H7 (cell line): ENCODE results near the gene GNG4. TPM values are rescaled to one million over a fixed set of nuclear protein-coding genes. Genes with fewer than 3 reads are reported as not detected.

ENCODE experiments used
- DNase-seq: peaks from one replicate; pipeline ENCODE4 v3.0.0; 2012
- H3K27me3 ChIP-seq: 2 replicates; pipeline ENCODE4 v1.6.0; 2011; ENCODE audit warnings: mild to moderate bottlenecking, low read length; ENCODE audit not compliant: control insufficient read depth, insufficient read depth
- H3K36me3 ChIP-seq: replicated peaks from 2 replicates; pipeline ENCODE4 v1.5.1; 2011; ENCODE audit warnings: low read length; ENCODE audit not compliant: control insufficient read depth, insufficient read depth
- H3K4me3 ChIP-seq: 2 replicates; pipeline ENCODE4 v1.5.1; 2011; ENCODE audit warnings: low read depth, mild to moderate bottlenecking, control low read depth, low read length, moderate library complexity; ENCODE audit not compliant: insufficient read depth
- total RNA-seq: library from RNA; depleted of rRNA; stranded (reverse); fragments of >200 nt; shearing (Covaris generic); gene quantifications from 2 replicates; pipeline ENCODE4 v1.2.3, GENCODE V29; 2014; rRNA removed

GNG4 gene
- total RNA-seq, 1 experiment from 2014 or later = 39.0 TPM

DNA sequence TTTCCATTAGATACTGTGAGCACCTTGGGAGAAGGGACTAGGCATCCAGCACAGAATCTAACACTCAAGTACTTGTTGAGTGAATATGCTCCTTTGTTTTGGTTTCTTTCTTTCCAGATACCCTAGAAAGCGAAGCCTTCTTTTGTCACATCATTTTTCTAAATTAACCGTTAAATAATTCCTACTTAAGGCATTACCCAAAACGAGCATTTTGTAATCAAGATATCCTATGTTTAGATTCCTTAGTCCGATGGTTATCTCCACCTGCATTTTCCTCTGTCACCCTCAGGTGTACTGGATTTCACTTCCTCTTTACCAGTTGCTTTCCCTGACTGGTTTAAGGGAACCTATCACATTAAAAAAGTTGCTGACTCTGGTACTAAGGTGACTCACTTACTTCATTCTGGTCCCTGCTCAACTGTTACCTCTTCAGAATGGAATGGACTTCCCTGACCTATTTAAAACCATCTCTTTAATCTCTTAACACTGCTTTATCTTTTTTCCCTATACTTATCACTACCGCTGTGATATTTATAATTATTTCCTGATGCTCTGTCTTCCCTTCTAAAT, 148.5 kb downstream of the GNG4 start:
- no peak for DNase-seq
- H3K4me3 ChIP-seq = no peak overlapping the region
- no peaks in the 10 kb centered on the region for H3K36me3 ChIP-seq
- H3K27me3 ChIP-seq = no peaks in the 10 kb centered on the region

Other genes with a start within 250 kb of the GNG4 start
- gene B3GALNT2, start 145.3 kb downstream of the GNG4 start, total RNA-seq = 38.2 and 39.5 TPM in 2 replicates
- gene LYST, start 217.1 kb upstream of the GNG4 start, total RNA-seq = 0.63 and 3.4 TPM in 2 replicates